DND-41 (cell line): Measurements from ENCODE around the gene KPRP.

Source experiments
- ATAC-seq: fragments of 200-7000 bp; cut with Tn5 transposase; 3 replicates; pipeline ENCODE4 v1.9.1; 2021; ENCODE audit warnings: low read depth; ENCODE audit not compliant: insufficient read depth
- DNase-seq: peaks from one replicate; pipeline ENCODE4 v3.0.0-alpha.2; 2020
- H2AFZ ChIP-seq: 2 replicates; pipeline ENCODE4 v1.6.0; 2012; ENCODE audit warnings: low read depth, low read length
- H3K27ac ChIP-seq: 2 replicates; pipeline ENCODE4 v1.5.1; 2012; ENCODE audit warnings: low read length, inconsistent platforms
- H3K27me3 ChIP-seq: fragments of 200-600 bp; sonication (generic); 2 replicates; pipeline ENCODE4 v1.6.0; 2012; ENCODE audit warnings: low read length, mild to moderate bottlenecking, inconsistent platforms; ENCODE audit not compliant: insufficient read depth, poor library complexity
- H3K36me3 ChIP-seq: 2 replicates; pipeline ENCODE4 v1.5.1; 2012; ENCODE audit warnings: low read length, inconsistent platforms; ENCODE audit not compliant: insufficient read depth
- H3K4me1 ChIP-seq: 2 replicates; pipeline ENCODE4 v1.5.1; 2012; ENCODE audit warnings: mild to moderate bottlenecking, low read length; ENCODE audit not compliant: insufficient read depth
- H3K4me2 ChIP-seq: 2 replicates; pipeline ENCODE4 v1.6.0; 2012; ENCODE audit warnings: mild to moderate bottlenecking, moderate library complexity, low read length, inconsistent platforms; ENCODE audit not compliant: insufficient read depth
- H3K4me3 ChIP-seq, 2 experiments: fragments of 200-600 bp in 1 of 2; shearing (Covaris generic) in 1 of 2; 2 replicates each; pipeline ENCODE4 v1.5.1; 2012 to 2016; ENCODE audit warnings: inconsistent platforms in 2 of 2, low read length in 2 of 2, mild to moderate bottlenecking in 2 of 2, low read depth in 1 of 2, moderate library complexity in 1 of 2
- H3K79me2 ChIP-seq: 2 replicates; pipeline ENCODE4 v1.6.0; 2012; ENCODE audit warnings: low read length, inconsistent platforms; ENCODE audit not compliant: insufficient read depth
- H3K9ac ChIP-seq: 2 replicates; pipeline ENCODE4 v1.6.0; 2012; ENCODE audit warnings: low read depth, mild to moderate bottlenecking, inconsistent platforms, low read length, moderate library complexity
- H3K9me3 ChIP-seq: 2 replicates; pipeline ENCODE4 v1.5.1; 2012; ENCODE audit warnings: low read length, moderate library complexity, mild to moderate bottlenecking, inconsistent platforms; ENCODE audit not compliant: insufficient read depth, severe bottlenecking
- H4K20me1 ChIP-seq: 2 replicates; pipeline ENCODE4 v1.6.0; 2012; ENCODE audit warnings: low read length; ENCODE audit not compliant: insufficient read depth
- CTCF ChIP-seq: IDR thresholded peaks from 2 replicates; pipeline ENCODE4 v1.5.1; 2012; ENCODE audit warnings: borderline replicate concordance, low read length, moderate library complexity, mild to moderate bottlenecking; ENCODE audit not compliant: poor library complexity, severe bottlenecking; ENCODE audit errors: extremely low read depth
- EZH2 ChIP-seq: IDR thresholded peaks from 3 replicates; pipeline ENCODE4 v1.6.1; 2012; ENCODE audit warnings: borderline replicate concordance, low read depth, mild to moderate bottlenecking, moderate library complexity, low read length, inconsistent platforms; ENCODE audit not compliant: severe bottlenecking

The KPRP gene

GRCh38 chr1:152786077-152786476 lies 28.3 kb downstream of the KPRP start, which contains the start of gene LCE1E:
LCE1E (plus strand) TSS chr1:152786257; CDS start chr1:152787300, 1,043 bp downstream.
- Histone ChIP-seq H3K4me3 (no peak within 1 kb of the TSS), H3K4me1 (no peaks in the 10 kb centered on the region), H3K9me3 (no peaks in the 10 kb centered on the region), H3K27ac (no peak within 1 kb of the TSS), H3K9ac (no peak within 1 kb of the TSS), H3K4me2 (no peak within 1 kb of the TSS), H4K20me1 (no peaks in the 10 kb centered on the region), H3K36me3 (no peaks in the 10 kb centered on the region), H2AFZ (no peak within 1 kb of the TSS), H3K27me3 (peaks cover 6% of the 10 kb centered on the region), H3K79me2 (no peaks in the 10 kb centered on the region)
- ATAC-seq (no peak), DNase-seq (no peak)
- TF ChIP-seq EZH2 = no peak
- no peak for TF ChIP-seq CTCF

- H3K4me3 ChIP-seq = no peak overlapping the region
- no peak overlapping the region for H3K4me2 ChIP-seq
- H4K20me1 ChIP-seq = no peaks in the 10 kb centered on the region
- DNase-seq = no peak
- H3K27ac ChIP-seq = no peak overlapping the region
- no peak for ATAC-seq
- TF ChIP-seq EZH2 (no peak), CTCF (no peak)
- H3K4me1 ChIP-seq = no peaks in the 10 kb centered on the region
- no peaks in the 10 kb centered on the region for H3K36me3 ChIP-seq
- H3K9me3 ChIP-seq = no peaks in the 10 kb centered on the region
- H2AFZ ChIP-seq = no peak overlapping the region
- H3K27me3 ChIP-seq = no peaks in the 10 kb centered on the region
- H3K9ac ChIP-seq = no peak overlapping the region
- no peaks in the 10 kb centered on the region for H3K79me2 ChIP-seq
Measured at GRCh38 chr1:152795686-152796085, 37.9 kb downstream of the KPRP start.

GRCh38 chr1:152796421-152796820 lies 38.6 kb downstream of the KPRP start, which contains the start of gene LCE1D:
LCE1D (plus strand) TSS chr1:152796721; CDS start chr1:152797795, 1,074 bp downstream.
- H3K27ac ChIP-seq = no peak within 1 kb of the TSS
- no peak within 1 kb of the TSS for H3K4me2 ChIP-seq
- no peak within 1 kb of the TSS for H2AFZ ChIP-seq
- H3K36me3 ChIP-seq = no peaks in the 10 kb centered on the region
- TF ChIP-seq EZH2 (no peak), CTCF (no peak)
- peaks cover 2% of the 10 kb centered on the region for H3K27me3 ChIP-seq
- ATAC-seq = no peak
- DNase-seq = no peak
- no peaks in the 10 kb centered on the region for H3K9me3 ChIP-seq
- H3K4me1 ChIP-seq = no peaks in the 10 kb centered on the region
- H3K79me2 ChIP-seq = no peaks in the 10 kb centered on the region
- H3K9ac ChIP-seq = no peak within 1 kb of the TSS
- no peak within 1 kb of the TSS for H3K4me3 ChIP-seq
- no peaks in the 10 kb centered on the region for H4K20me1 ChIP-seq

- Histone ChIP-seq H3K4me2 (no peak overlapping the region), H3K9me3 (no peaks in the 10 kb centered on the region), H3K9ac (no peak overlapping the region), H3K4me3 (no peak overlapping the region), H3K27me3 (peaks cover 10% of the 10 kb centered on the region), H3K79me2 (no peaks in the 10 kb centered on the region), H4K20me1 (0 out of 2 replicates have a peak, but pooled peaks cover under 1% of the 10 kb centered on the region), H2AFZ (no peak overlapping the region), H3K27ac (no peak overlapping the region), H3K36me3 (no peaks in the 10 kb centered on the region), H3K4me1 (no peaks in the 10 kb centered on the region)
- ATAC-seq = no peak
- no peak for TF ChIP-seq CTCF
- no peak for TF ChIP-seq EZH2
- no peak for DNase-seq
Measured at GRCh38 chr1:152801333-152801732, 43.5 kb downstream of the KPRP start.
